Mucosa of descending colon (tissue), 3 donors: ENCODE data around the gene SWI5. TPM values are rescaled to one million over a fixed set of nuclear protein-coding genes. Genes with fewer than 3 reads are reported as not detected.
"Not testable (repeated sequence)": the region's sequence is repeated elsewhere in the genome, so short reads cannot be mapped to it uniquely, and the experiment has no call there.

Experiments used
- ATAC-seq: fragments of 200-7000 bp; cut with Tn5 transposase; one replicate; pipeline ENCODE4 v1.9.1; 2020; ENCODE audit warnings: mild to moderate bottlenecking, moderate library complexity
- DNase-seq, 3 donors: peaks; one replicate each; pipeline ENCODE4 v3.0.0-alpha.2; 2020
- H3K36me3 ChIP-seq: fragments of 200-600 bp; one replicate; pipeline ENCODE4 v1.8.0; 2021; ENCODE audit warnings: low read depth, mild to moderate bottlenecking
- H3K4me1 ChIP-seq: fragments of 200-600 bp; one replicate; pipeline ENCODE4 v1.8.0; 2021; ENCODE audit warnings: low read depth, mild to moderate bottlenecking
- H3K4me3 ChIP-seq: fragments of 200-600 bp; one replicate; pipeline ENCODE4 v1.8.0; 2021; ENCODE audit warnings: mild to moderate bottlenecking
- H3K9me3 ChIP-seq: fragments of 200-600 bp; one replicate; pipeline ENCODE4 v1.8.0; 2021; ENCODE audit warnings: mild to moderate bottlenecking
- CTCF ChIP-seq: fragments of 200-600 bp; IDR thresholded peaks from one replicate; pipeline ENCODE4 v1.8.0; 2022; ENCODE audit warnings: antibody characterized with exemption, mild to moderate bottlenecking
- intact Hi-C, 2 donors: fragments of 100-400 bp; cut with DNase I in 1 of 2; cut with micrococcal nuclease in 1 of 2; formaldehyde crosslinking; loops; one replicate each; pipeline versions ENCODE4 v1.11.0 to v1.11.1; 2022; cut with DNase I, micrococcal nuclease
- long read RNA-seq, 2 donors: library from polyadenylated mRNA; unstranded; transcript quantifications; one replicate each; pipeline ENCODE4 v2.0.0, GENCODE V29; 2019 to 2021
- total RNA-seq, 3 donors: library from RNA; stranded (reverse); fragmentation: NEBNext Ultra II Directional in 2 of 3; extraction: Animal tissue kit (Norgen Biotek cat#: 25700) in 2 of 3; gene quantifications; one replicate each; pipeline versions ENCODE4 v1.2.1 to v1.2.4, GENCODE V29; 2021 to 2023
- donor health status: DM: no; HTN: no; CAD: no; lungs with moderate emphysema.
- donor health status: DM: no; HTN: no; CAD: no.
- donor health status: DM: no; HTN: yes; CAD: no.

The SWI5 gene
- 10 to 100 TPM; 10.6 to 13.8 (median 11.5) TPM for total RNA-seq
- long read RNA-seq, donor 1, transcript SWI5-203 (5 exons, 763 nt), result major isoform, 8 of 12 reads
- long read RNA-seq, donor 1, partial matches to known transcripts, result 1 of 12 reads
- long read RNA-seq, donor 1, other reads (novel, unspliced or antisense), result 2 of 12 reads
- long read RNA-seq, donor 2, partial matches to known transcripts, result 2 of 6 reads
- long read RNA-seq, donor 2, other reads (novel, unspliced or antisense), result 0 of 6 reads

- peaks cover 19% of the 10 kb centered on the region for H3K4me1 ChIP-seq
- no peaks in the 10 kb centered on the region for H3K9me3 ChIP-seq
- peak; percentile 97 for ATAC-seq
- intact Hi-C loops, result no loop called here
- TF ChIP-seq CTCF, result peak; percentile 45
- peaks cover 7% of the 10 kb centered on the region for H3K36me3 ChIP-seq
- peak within 1 kb of the TSS; percentile 58 for H3K4me3 ChIP-seq
- DNase-seq, result peak; percentile 99 to 100 (median 99)
These were observed at the start of gene SWI5 for GRCh38 chr9:128276008-128276573. TSS of gene SWI5 (plus strand) at chr9:128276276.

- no peaks in the 10 kb centered on the region for H3K4me1 ChIP-seq
- intact Hi-C loops, result no loop called here
- no peaks in the 10 kb centered on the region for H3K9me3 ChIP-seq
- TF ChIP-seq CTCF, result no peak
- H3K4me3 ChIP-seq, result no peak overlapping the region
- no peak for ATAC-seq
- H3K36me3 ChIP-seq, result no peaks in the 10 kb centered on the region
- no peak for DNase-seq
These were observed 49.7 kb upstream of the SWI5 start for GRCh38 chr9:128226412-128226801.

GRCh38 chr9:128230897-128231296 is 45.2 kb upstream of the SWI5 start:
- H3K36me3 ChIP-seq, ATAC-seq, intact Hi-C loops, H3K9me3 ChIP-seq, DNase-seq, H3K4me3 ChIP-seq, H3K4me1 ChIP-seq: not testable (repeated sequence)

- TF ChIP-seq CTCF, result no peak
- Histone ChIP-seq H3K36me3 (no peaks in the 10 kb centered on the region), H3K4me3 (no peak overlapping the region), H3K9me3 (no peaks in the 10 kb centered on the region), H3K4me1 (no peaks in the 10 kb centered on the region)
- intact Hi-C loops, result no loop called here
- no peak for ATAC-seq
- DNase-seq, result no peak
These were observed 44.2 kb upstream of the SWI5 start for GRCh38 chr9:128231638-128232527.

GRCh38 chr9:128232528-128233428 is 43.3 kb upstream of the SWI5 start:
- H3K4me3 ChIP-seq, result no peak overlapping the region
- intact Hi-C loops, result no loop called here
- ATAC-seq (no peak), DNase-seq (no peak)
- no peaks in the 10 kb centered on the region for H3K4me1 ChIP-seq
- H3K36me3 ChIP-seq, result no peaks in the 10 kb centered on the region
- TF ChIP-seq CTCF, result no peak
- H3K9me3 ChIP-seq, result no peaks in the 10 kb centered on the region
